HG03097 (cell line): ENCODE results near the gene AGBL4.

Experiments used
- ATAC-seq: cut with Tn5 transposase; IDR thresholded peaks from one replicate; pipeline ENCODE4 v1.9.1; 2021; ENCODE audit not compliant: unreplicated experiment, low FRiP score

The AGBL4 gene

GRCh38 chr1:48568501-48568900 is 1455.3 kb downstream of the AGBL4 start:
- no peak for ATAC-seq

DNA sequence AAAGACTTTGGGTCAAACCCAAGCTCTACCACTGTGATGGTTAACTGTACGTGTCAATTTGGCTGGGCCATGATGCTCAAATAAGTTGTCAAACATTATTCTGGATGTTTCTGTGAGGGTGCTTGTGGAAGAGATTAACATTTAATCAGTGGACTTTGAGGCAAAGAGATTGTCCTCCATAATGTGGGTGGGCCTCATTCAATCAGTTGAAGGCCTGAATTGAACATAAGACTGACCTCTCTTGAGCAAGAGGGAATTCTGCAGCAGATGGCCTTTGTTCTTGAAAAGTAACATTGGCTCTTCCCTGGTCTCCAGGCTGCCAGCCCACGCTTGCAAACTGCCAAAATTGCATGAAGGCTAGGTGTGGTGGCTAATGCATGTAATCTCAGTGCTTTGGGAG is 1457.3 kb downstream of the AGBL4 start:
- no peak for ATAC-seq

DNA sequence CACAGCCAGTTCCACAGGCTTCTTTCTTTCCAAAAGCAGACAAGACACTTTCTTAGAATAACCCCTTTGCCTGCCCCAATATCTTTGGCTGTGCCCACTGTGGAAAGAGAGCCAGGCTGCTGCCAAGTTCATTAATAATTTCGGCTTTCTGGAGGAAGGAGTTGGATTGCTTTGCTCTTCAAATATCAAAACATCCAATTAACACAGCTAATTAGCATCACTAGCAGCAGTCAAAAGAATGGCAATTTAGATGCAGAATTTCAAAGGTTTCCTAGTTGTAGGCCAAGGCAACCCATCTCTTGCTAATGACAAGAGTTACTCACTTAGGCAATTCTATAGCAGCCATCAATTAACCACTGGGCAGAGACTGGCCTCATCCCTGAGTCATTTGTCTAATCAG is 1460.7 kb downstream of the AGBL4 start:
- ATAC-seq: no peak

- no peak for ATAC-seq
These were observed 1462.3 kb downstream of the AGBL4 start for GRCh38 chr1:48561444-48561843.

DNA sequence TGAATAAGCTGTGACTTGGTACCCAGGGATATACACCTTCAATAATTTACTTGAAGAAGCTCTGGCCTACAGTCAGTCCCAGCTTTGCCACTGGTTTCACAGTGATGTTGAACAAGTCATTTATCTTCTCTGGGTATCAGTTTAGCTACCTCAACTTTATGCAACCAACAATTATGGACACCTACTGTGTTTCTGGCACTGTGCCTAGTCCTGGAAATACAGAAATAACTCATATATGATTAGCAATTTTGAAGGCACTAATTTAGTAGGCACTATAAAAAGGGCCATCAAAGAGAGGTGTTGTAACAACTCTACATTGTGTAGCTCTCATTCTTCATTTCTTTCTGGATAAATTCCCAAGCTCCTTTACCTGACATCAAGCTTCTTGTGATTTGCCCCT is 1463.2 kb downstream of the AGBL4 start:
- no peak for ATAC-seq

GRCh38 chr1:48560116-48560515 is 1463.6 kb downstream of the AGBL4 start:
- no peak for ATAC-seq

DNA sequence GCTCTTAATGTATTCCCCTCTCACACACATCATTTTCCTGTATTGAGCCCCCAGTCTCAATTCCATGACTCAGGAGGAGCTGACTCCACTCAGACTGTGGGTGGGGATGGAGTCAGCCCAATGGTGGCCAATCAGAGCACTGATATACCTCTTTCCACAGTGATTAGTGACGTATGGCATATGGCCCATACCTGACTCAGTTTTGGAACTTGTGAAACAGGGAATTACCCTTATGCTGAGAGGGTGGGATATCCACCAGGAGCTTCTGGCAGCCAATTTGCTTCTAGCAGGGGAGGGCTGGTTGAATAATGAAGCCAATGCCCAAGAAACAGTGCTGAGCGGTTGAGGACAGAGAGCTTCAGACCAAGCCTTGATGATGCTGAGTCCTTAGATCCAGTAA is 1465.4 kb downstream of the AGBL4 start:
- ATAC-seq: no peak

DNA sequence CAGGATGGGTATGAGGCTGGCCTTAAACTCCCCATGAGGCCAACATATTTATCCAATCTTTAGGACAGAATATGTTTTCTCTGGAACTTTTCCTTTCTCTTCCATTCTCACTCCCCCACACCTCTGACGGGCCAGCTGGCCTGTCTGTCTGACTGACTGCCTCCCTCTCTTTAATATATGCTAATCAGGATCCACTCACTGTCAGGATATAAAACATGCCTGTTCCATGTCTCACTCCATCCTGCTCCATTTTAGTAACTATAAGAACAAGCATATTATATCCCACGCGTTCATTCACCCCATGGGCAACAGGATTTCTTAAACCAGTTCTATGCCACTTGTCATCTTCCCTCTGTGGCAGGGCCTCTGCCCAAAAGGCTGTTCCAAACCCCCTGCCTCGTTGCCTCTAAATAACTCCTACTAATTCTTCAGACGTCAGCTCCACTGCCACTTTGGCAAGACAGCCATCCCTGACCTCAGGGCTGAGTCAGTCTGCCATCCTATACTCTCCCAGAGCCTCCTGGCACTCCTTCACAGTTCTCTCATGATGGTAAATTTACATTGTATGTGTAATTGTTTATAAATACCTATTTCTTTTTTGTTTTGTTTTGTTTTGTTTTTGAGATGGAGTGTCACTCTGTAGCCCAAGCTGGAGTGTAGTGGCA is 1467.4 kb downstream of the AGBL4 start:
- no peak for ATAC-seq

- no peak for ATAC-seq
These were observed 1468.5 kb downstream of the AGBL4 start for GRCh38 chr1:48555271-48555670.

- no peak for ATAC-seq
These were observed 1470.7 kb downstream of the AGBL4 start for GRCh38 chr1:48552903-48553606.

DNA sequence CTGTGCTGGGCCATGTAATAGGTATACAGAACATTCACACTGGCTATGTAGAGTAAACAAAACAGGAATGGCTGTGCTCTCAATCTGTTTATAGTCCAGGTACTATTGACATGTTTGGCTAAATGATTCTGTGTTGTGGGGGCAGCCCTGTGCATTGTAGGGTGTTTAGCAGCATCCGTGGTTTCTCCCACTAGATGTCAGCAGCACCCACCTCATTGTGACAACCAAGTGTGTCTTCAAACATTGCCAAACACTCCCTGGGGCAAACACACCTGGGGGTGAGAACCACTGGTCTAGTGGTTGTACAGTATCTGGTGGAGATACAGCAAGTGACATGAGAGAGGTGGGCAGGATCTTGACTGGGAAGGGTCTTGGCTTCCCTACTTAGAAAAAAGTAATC is 1471.3 kb downstream of the AGBL4 start:
- ATAC-seq: no peak

DNA sequence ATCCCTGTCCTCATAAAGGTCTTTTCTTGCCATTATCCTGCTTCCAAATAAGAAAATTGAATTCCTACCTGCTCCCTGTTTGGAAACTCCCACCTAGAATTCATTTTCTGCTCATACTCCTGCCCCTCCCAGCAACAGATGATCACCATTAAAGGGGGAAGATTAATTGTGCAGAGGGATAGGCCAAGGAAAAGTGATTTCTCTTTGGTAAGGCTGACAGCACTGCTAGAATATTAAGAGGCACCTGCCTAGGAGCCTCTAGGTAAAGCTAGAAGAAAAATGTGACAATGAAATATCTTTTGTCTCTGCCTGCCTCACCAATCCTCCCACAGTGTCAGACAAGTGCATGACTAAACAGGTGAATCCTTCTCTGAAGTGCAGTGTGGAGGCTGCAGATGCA is 1474.8 kb downstream of the AGBL4 start:
- ATAC-seq: no peak

DNA sequence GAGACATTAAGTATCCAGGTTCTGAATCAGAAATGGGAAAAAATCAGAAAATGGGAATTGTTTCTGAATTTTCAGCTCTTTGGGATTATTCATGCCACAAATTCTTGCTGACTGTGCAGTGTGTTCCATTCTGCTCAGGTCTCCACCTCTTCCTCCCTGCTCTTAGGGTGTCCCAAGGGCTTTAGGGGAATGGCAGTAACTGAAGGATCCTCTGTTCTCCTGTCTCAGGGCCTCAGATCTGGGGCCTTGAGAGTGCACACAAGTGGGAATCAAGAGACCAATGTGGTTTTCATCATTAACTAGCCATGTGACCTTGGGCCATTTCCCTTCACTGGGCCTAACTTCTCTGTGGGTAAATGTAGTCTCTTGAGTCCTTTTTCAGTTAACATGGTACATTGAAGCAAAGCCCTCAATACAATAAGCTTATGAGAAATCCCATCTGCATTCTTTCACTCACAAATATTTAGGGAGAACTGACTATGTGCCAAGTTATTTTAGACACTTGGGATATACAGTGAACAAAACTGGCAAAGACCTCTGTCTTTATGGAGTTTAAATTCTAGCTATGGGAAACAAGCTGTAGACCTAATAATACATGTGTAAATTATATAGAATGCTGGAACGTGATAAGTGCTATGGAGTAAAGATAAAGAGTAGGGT is 1476.1 kb downstream of the AGBL4 start:
- no peak for ATAC-seq

- no peak for ATAC-seq
These were observed 1479.9 kb downstream of the AGBL4 start for GRCh38 chr1:48543854-48544253.

DNA sequence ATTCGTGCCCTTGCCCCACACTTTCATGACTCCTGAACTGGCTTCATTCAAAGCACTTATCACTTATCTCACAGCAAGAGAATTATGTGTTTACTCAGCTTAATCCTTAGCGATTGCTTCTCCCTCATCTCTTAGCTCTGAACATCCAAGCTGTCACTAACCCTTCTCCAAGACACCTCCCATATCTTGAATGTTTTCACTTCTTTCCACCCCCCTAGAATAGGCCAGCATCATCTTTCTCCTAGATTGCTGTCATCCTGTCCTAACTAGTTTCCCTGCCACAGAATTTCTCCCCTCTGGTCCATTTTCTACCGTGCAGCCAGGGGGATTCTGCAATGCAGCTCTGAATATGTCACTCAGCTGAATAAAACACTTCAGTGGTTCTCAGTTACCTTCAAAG is 1483.2 kb downstream of the AGBL4 start:
- ATAC-seq: no peak

- ATAC-seq: no peak
These were observed 1487.3 kb downstream of the AGBL4 start for GRCh38 chr1:48536477-48536876.

DNA sequence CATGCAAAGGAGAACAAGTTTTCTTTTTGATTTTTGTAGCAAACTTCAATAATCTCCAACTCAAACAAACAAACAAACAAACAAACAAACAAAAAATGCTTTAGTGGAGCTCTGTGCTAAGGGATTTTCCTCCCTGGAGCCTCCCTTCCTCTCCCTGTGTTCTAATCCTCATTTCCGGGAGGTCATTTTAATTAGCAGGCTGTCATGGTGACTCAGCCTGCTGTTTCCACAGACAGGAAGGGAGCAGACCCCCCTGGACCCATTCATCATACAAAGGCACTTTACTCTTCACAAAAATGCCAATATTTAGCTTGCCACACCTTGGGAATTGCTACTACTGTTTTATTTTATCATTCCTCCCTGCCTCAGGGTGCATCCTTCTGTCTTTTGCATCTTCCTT is 1490.8 kb downstream of the AGBL4 start:
- no peak for ATAC-seq

- no peak for ATAC-seq
These were observed 1492.9 kb downstream of the AGBL4 start for GRCh38 chr1:48530727-48531351.

GRCh38 chr1:48527051-48527450 is 1496.7 kb downstream of the AGBL4 start:
- ATAC-seq: no peak

DNA sequence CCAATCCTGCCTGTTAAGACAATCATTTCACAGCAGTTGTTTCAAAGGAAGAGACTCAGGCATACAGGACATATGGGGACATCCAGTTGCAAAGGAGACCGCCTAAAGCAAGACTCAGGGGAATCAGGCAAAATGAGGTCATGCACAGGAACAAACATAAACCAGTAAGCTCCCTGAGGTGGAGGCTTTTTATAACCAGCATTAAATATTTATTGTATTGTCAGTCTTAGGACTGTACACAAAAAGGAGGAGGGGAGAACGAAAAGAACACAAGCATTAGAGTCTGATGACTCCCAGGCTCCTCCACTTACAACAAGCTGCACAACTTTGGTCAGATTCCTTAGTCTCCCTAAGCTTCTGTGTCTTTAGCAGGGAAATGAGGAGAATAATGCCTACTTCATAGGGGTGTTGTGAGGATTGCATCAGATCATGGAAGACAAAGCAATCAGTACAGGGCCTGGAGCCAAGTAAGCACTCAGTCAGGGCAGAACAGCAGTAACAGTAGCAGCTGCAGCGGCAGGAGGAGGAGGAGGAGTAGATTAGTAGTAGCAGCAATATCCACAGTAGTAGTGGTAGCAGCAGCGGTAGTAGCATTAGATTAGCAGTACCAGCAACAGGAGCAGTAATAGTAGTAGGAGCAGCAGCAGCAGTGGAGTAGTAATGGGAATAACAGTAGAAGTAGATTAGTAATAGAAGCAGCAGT is 1497.6 kb downstream of the AGBL4 start:
- no peak for ATAC-seq

GRCh38 chr1:48524892-48525467 is 1498.8 kb downstream of the AGBL4 start:
- ATAC-seq: no peak
